ENCODE data around the gene SPOCK1.
A peak's percentile ranks its signal among the peaks of the same experiment; 100 is the strongest.

Gene SPOCK1

GRCh38 chr5:137078171-137078665 lies 420.9 kb downstream of the SPOCK1 start:
- peak in 9 of 56 donors; percentile 17 to 58 (median 28) for DNase-seq

- DNase-seq, result peak in 6 of 56 donors; percentile 13 to 37 (median 29)
Observed at GRCh38 chr5:137075163-137075970, 423.8 kb downstream of the SPOCK1 start.

- no peak for DNase-seq
Observed at GRCh38 chr5:137073189-137073588, 425.9 kb downstream of the SPOCK1 start.

- peak in 4 of 56 donors; percentile 4 to 26 (median 14) for DNase-seq
Observed at GRCh38 chr5:137072361-137073115, 426.6 kb downstream of the SPOCK1 start.

- DNase-seq, result no peak
Observed at GRCh38 chr5:137071931-137072330, 427.2 kb downstream of the SPOCK1 start.

GRCh38 chr5:137071526-137071925 lies 427.6 kb downstream of the SPOCK1 start:
- DNase-seq, result peak in 5 of 56 donors; percentile 21 to 52 (median 26)

GRCh38 chr5:137070521-137070920 lies 428.6 kb downstream of the SPOCK1 start:
- DNase-seq, result no peak

GRCh38 chr5:137069358-137069757 lies 429.8 kb downstream of the SPOCK1 start:
- peak in 12 of 56 donors; percentile 9 to 47 (median 20) for DNase-seq

GRCh38 chr5:137061382-137061781 lies 437.7 kb downstream of the SPOCK1 start:
- DNase-seq, result no peak

- no peak for DNase-seq
Observed at GRCh38 chr5:137058089-137058488, 441.0 kb downstream of the SPOCK1 start.

- no peak for DNase-seq
Observed at GRCh38 chr5:137056676-137057075, 442.4 kb downstream of the SPOCK1 start.

- DNase-seq, result no peak
Observed at GRCh38 chr5:137055271-137055872, 443.8 kb downstream of the SPOCK1 start.

GRCh38 chr5:137054792-137055191 lies 444.3 kb downstream of the SPOCK1 start:
- DNase-seq, result no peak

GRCh38 chr5:137054335-137054734 lies 444.8 kb downstream of the SPOCK1 start:
- DNase-seq, result no peak

GRCh38 chr5:137051161-137051560 lies 448.0 kb downstream of the SPOCK1 start:
- DNase-seq, result no peak

GRCh38 chr5:137040641-137041340 lies 458.3 kb downstream of the SPOCK1 start:
- DNase-seq, result no peak

- DNase-seq, result peak in 1 of 56 donors; percentile 20
Observed at GRCh38 chr5:137040024-137040423, 459.1 kb downstream of the SPOCK1 start.

GRCh38 chr5:137037848-137038247 lies 461.3 kb downstream of the SPOCK1 start:
- DNase-seq, result no peak

- no peak for DNase-seq
Observed at GRCh38 chr5:137036640-137037039, 462.5 kb downstream of the SPOCK1 start.

- DNase-seq, result peak in 1 of 56 donors; percentile 51
Observed at GRCh38 chr5:137035480-137035878, 463.6 kb downstream of the SPOCK1 start.

All from nucleus accumbens (tissue), 56 donors.